B cell (primary cell): ENCODE results near the gene WASHC3. TPM values are rescaled to one million over a fixed set of nuclear protein-coding genes. Genes with fewer than 3 reads are reported as not detected.
"Not testable (repeated sequence)": the region's sequence is repeated elsewhere in the genome, so short reads cannot be mapped to it uniquely, and the experiment has no call there.

Experiments used
- ATAC-seq: fragments of 200-7000 bp; cut with Tn5 transposase; one replicate; pipeline ENCODE4 v1.10.0; 2021; ENCODE audit warnings: low read depth, mild to moderate bottlenecking, moderate number of reproducible peaks, moderate library complexity
- CTCF ChIA-PET: fragments of 350-600 bp; sonication (Branson Sonifier 250); formaldehyde crosslinking; loops from one replicate; lab custom pipeline; 2021; ENCODE audit warnings: antibody characterized with exemption, inconsistent platforms; lab: Charles Lee
- POLR2A ChIA-PET: fragments of 350-600 bp; sonication (Branson Sonifier 250); formaldehyde crosslinking; loops from one replicate; lab custom pipeline; 2021; ENCODE audit warnings: antibody characterized with exemption; lab: Charles Lee
- DNase-seq: peaks from one replicate; pipeline ENCODE4 v3.0.0; 2013
- H2AFZ ChIP-seq: 2 replicates; pipeline ENCODE4 v1.6.1; 2012; ENCODE audit warnings: mild to moderate bottlenecking, low read depth, low read length; ENCODE audit not compliant: insufficient read depth, poor library complexity, severe bottlenecking
- H3K27ac ChIP-seq, 2 donors: 1 replicate in 1 of 2; 2 replicates in 1 of 2; pipeline ENCODE4 v1.5.1; 2012 to 2013; ENCODE audit warnings: low read length in 2 of 2, mild to moderate bottlenecking in 2 of 2, moderate library complexity in 1 of 2
- H3K27me3 ChIP-seq, 4 experiments: fragments of 200-600 bp in 1 of 4; sonication (generic) in 1 of 4; replicated peaks in 1 of 4; 1 replicate in 2 of 4; 2 replicates in 2 of 4; pipeline versions ENCODE4 v1.6.1 to v1.7.0; 2013 to 2016; ENCODE audit warnings: low read length in 3 of 4, mild to moderate bottlenecking in 2 of 4, mixed read lengths in 1 of 4, moderate library complexity in 1 of 4; ENCODE audit not compliant: insufficient read depth in 4 of 4, control insufficient read depth in 3 of 4; ENCODE audit errors: control extremely low read depth in 1 of 4
- H3K36me3 ChIP-seq, 2 experiments: replicated peaks in 1 of 2; 1 replicate in 1 of 2; 2 replicates in 1 of 2; pipeline versions ENCODE4 v1.6.1 to v1.7.1; 2013; ENCODE audit warnings: low read length in 1 of 2; ENCODE audit not compliant: insufficient read depth in 2 of 2, control insufficient read depth in 1 of 2; ENCODE audit errors: control extremely low read depth in 1 of 2, extremely low read depth in 1 of 2
- H3K4me1 ChIP-seq, 2 donors: fragments of 200-600 bp in 1 of 2; sonication (generic) in 1 of 2; 1 replicate in 1 of 2; 2 replicates in 1 of 2; pipeline versions ENCODE4 v1.5.1 to v1.6.1; 2013 to 2017; ENCODE audit warnings: low read length in 2 of 2; ENCODE audit not compliant: control insufficient read depth in 2 of 2, insufficient read depth in 2 of 2
- H3K4me2 ChIP-seq: replicated peaks from 2 replicates; pipeline ENCODE3; 2012; ENCODE audit warnings: mild to moderate bottlenecking, low read depth, low read length; ENCODE audit not compliant: poor library complexity, severe bottlenecking
- H3K4me3 ChIP-seq, 5 experiments: fragments of 200-600 bp in 1 of 5; sonication (generic) in 1 of 5; 1 replicate in 3 of 5; 2 replicates in 2 of 5; pipeline versions ENCODE4 v1.5.1 to v1.7.0; 2011 to 2016; ENCODE audit warnings: low read length in 4 of 5, mild to moderate bottlenecking in 4 of 5, low read depth in 2 of 5, control low read depth in 1 of 5, moderate library complexity in 1 of 5; ENCODE audit not compliant: insufficient read depth in 1 of 5; ENCODE audit errors: control extremely low read depth in 1 of 5, extremely low read depth in 1 of 5
- H3K79me2 ChIP-seq: fragments of 200-600 bp; sonication (generic); one replicate; pipeline ENCODE4 v1.6.0; 2016; ENCODE audit warnings: low read length; ENCODE audit not compliant: control insufficient read depth, insufficient read depth
- H3K9ac ChIP-seq: fragments of 200-600 bp; sonication (generic); 2 replicates; pipeline ENCODE4 v1.6.1; 2017; ENCODE audit warnings: mild to moderate bottlenecking, low read length, moderate library complexity
- H3K9me3 ChIP-seq, 3 donors: one replicate each; pipeline versions ENCODE4 v1.6.1 to v1.7.1; 2013; ENCODE audit warnings: low read length in 2 of 3; ENCODE audit not compliant: control insufficient read depth in 2 of 3, insufficient read depth in 1 of 3; ENCODE audit errors: control extremely low read depth in 1 of 3
- H4K20me1 ChIP-seq: 2 replicates; pipeline ENCODE4 v1.6.0; 2012; ENCODE audit warnings: mild to moderate bottlenecking, low read length; ENCODE audit not compliant: insufficient read depth, control insufficient read depth, poor library complexity, severe bottlenecking
- H3K27ac Mint-ChIP-seq: one replicate; pipeline ENCODE4 v1.8.0; 2021; ENCODE audit warnings: mixed read lengths
- H3K27me3 Mint-ChIP-seq: one replicate; pipeline ENCODE4 v1.8.0; 2021; ENCODE audit warnings: mixed read lengths
- H3K4me1 Mint-ChIP-seq: one replicate; pipeline ENCODE4 v1.8.0; 2021; ENCODE audit warnings: mixed read lengths
- H3K4me3 Mint-ChIP-seq: one replicate; pipeline ENCODE4 v1.8.0; 2021; ENCODE audit warnings: mixed read lengths
- H3K9me3 Mint-ChIP-seq: one replicate; pipeline ENCODE4 v1.8.0; 2022; ENCODE audit warnings: mixed read lengths; ENCODE audit not compliant: insufficient read depth
- CTCF ChIP-seq: fragments of 200-600 bp; IDR thresholded peaks from one replicate; pipeline ENCODE4 v1.8.0; 2022; ENCODE audit warnings: antibody characterized with exemption, mild to moderate bottlenecking
- EZH2 ChIP-seq: IDR thresholded peaks from 2 replicates; pipeline ENCODE4 v1.6.1; 2012; ENCODE audit warnings: borderline replicate concordance, low read depth, mild to moderate bottlenecking, moderate library complexity, low read length; ENCODE audit not compliant: insufficient read depth, poor library complexity, severe bottlenecking
- WGBS: methylation state at CpG from one replicate; pipeline ENCODE4 v1.1.5; 2013; ENCODE audit warnings: missing lambda C conversion rate; ENCODE audit not compliant: insufficient coverage; 5-methylcytosine and 5-hydroxymethylcytosine counted together
- intact Hi-C: fragments of 100-400 bp; cut with micrococcal nuclease; formaldehyde crosslinking; loops from one replicate; pipeline ENCODE4 v1.10.0; 2022
- polyA plus RNA-seq: library from polyadenylated mRNA; depleted of rRNA; stranded (reverse); fragments of >200 nt; gene quantifications from 2 replicates; pipeline ENCODE4 v1.2.3, GENCODE V29; 2012
- total RNA-seq, 2 donors: library from RNA; stranded (reverse); fragments of 120-200 nt in 1 of 2; gene quantifications; 1 replicate in 1 of 2; 2 replicates in 1 of 2; pipeline versions ENCODE4 v1.2.3 to v1.2.4, GENCODE V29; 2013 to 2022

Gene WASHC3
- total and polyA plus RNA-seq, 2 donors (not counting 1 experiment from before 2014, with no cell fraction given) = 52.8 to 68.0 TPM

GRCh38 chr12:102021540-102022246 is 40.1 kb downstream of the WASHC3 start:
- H3K27me3 Mint-ChIP-seq = no peaks in the 10 kb centered on the region
- intact Hi-C loops = no loop called here
- no peaks in the 10 kb centered on the region for H4K20me1 ChIP-seq
- no peak overlapping the region for H3K4me2 ChIP-seq
- H3K27ac Mint-ChIP-seq = no peak overlapping the region
- H3K36me3 ChIP-seq = peaks cover 11 to 47% of the 10 kb centered on the region in 2 experiments
- H3K4me1 ChIP-seq = no peaks in the 10 kb centered on the region
- ChIA-PET POLR2A (no interaction called here), CTCF (interaction anchor here (0.5 kb wide), 1 partner anchor 516 kb away, joined by 3 read pairs; no protein-coding TSS in a partner anchor)
- no peak overlapping the region for H3K4me3 ChIP-seq
- H3K4me3 Mint-ChIP-seq = no peak overlapping the region
- DNase-seq (no peak), ATAC-seq (no peak)
- TF ChIP-seq EZH2 = no peak
- TF ChIP-seq CTCF = no peak
- H3K27ac ChIP-seq = no peak overlapping the region
- peaks cover 0 to 3% (median 2%) of the 10 kb centered on the region in 3 donors for H3K9me3 ChIP-seq
- H3K9ac ChIP-seq = no peak overlapping the region
- no peaks in the 10 kb centered on the region for H3K27me3 ChIP-seq
- H3K9me3 Mint-ChIP-seq = no peaks in the 10 kb centered on the region
- H3K79me2 ChIP-seq = peaks cover 3% of the 10 kb centered on the region
- no peaks in the 10 kb centered on the region for H3K4me1 Mint-ChIP-seq
- WGBS = no CpG with 5 or more reads among the region's 2 CpGs
- no peak overlapping the region for H2AFZ ChIP-seq

GRCh38 chr12:102018607-102019006 is 43.2 kb downstream of the WASHC3 start:
- H3K27ac Mint-ChIP-seq, ATAC-seq, H3K4me3 ChIP-seq, H3K4me1 Mint-ChIP-seq, H3K4me1 ChIP-seq, H4K20me1 ChIP-seq, H3K79me2 ChIP-seq, H3K9ac ChIP-seq, H3K27me3 ChIP-seq, H3K27ac ChIP-seq, H3K9me3 ChIP-seq, CTCF ChIA-PET, H3K4me2 ChIP-seq, intact Hi-C loops, H2AFZ ChIP-seq, DNase-seq, POLR2A ChIA-PET, H3K9me3 Mint-ChIP-seq, H3K27me3 Mint-ChIP-seq, H3K4me3 Mint-ChIP-seq: not testable (repeated sequence)
- peaks cover 11 to 31% of the 10 kb centered on the region in 2 experiments for H3K36me3 ChIP-seq
- no CpG with 5 or more reads among the region's 5 CpGs for whole genome bisulfite sequencing
